Urothelium cell line (cell line): Measurements from ENCODE around the gene COMMD1.

ENCODE experiments used
- DNase-seq: peaks from one replicate; pipeline ENCODE4 v3.0.0; 2011; ENCODE audit warnings: low spot score, mixed read lengths
- FAIRE-seq: peaks from 2 replicates; lab custom pipeline; 2011; peaks lifted over from hg19 to GRCh38; lab: Jason Lieb, UNC

COMMD1 gene

GRCh38 chr2:62163106-62163831 lies 257.8 kb downstream of the COMMD1 start:
- no peak for DNase-seq

GRCh38 chr2:62163834-62164233 lies 258.4 kb downstream of the COMMD1 start:
- FAIRE-seq (no peak), DNase-seq (no peak)

More at GRCh38 chr2:62163106-62163831, 257.8 kb downstream of the COMMD1 start:
- no peak for FAIRE-seq

- FAIRE-seq (no peak), DNase-seq (no peak)
Measured at GRCh38 chr2:62175728-62176127, 270.3 kb downstream of the COMMD1 start.

- no peak for DNase-seq
- no peak for FAIRE-seq
Measured at GRCh38 chr2:62176801-62177200, 271.3 kb downstream of the COMMD1 start.

GRCh38 chr2:62177392-62178049 lies 272.0 kb downstream of the COMMD1 start:
- no peak for DNase-seq
- FAIRE-seq = no peak

GRCh38 chr2:62178741-62179271 lies 273.3 kb downstream of the COMMD1 start:
- no peak for FAIRE-seq
- DNase-seq = no peak

GRCh38 chr2:62180975-62181374 lies 275.5 kb downstream of the COMMD1 start:
- FAIRE-seq (no peak), DNase-seq (no peak)

- DNase-seq (no peak), FAIRE-seq (no peak)
Measured at GRCh38 chr2:62181843-62182242, 276.4 kb downstream of the COMMD1 start.

GRCh38 chr2:62184512-62185230 lies 279.2 kb downstream of the COMMD1 start:
- DNase-seq (no peak), FAIRE-seq (no peak)
